T-helper 22 cell (primary cell): ENCODE measurements around the gene PTPRN2.

Experiments used
- DNase-seq: peaks from one replicate; pipeline ENCODE4 v3.0.0-alpha.2; 2020; ENCODE audit warnings: low read depth

PTPRN2 gene

GRCh38 chr7:158093156-158093796 lies 494.3 kb downstream of the PTPRN2 start:
- DNase-seq, result no peak

- DNase-seq, result no peak
These were observed 500.4 kb downstream of the PTPRN2 start for GRCh38 chr7:158087196-158087595.

DNA sequence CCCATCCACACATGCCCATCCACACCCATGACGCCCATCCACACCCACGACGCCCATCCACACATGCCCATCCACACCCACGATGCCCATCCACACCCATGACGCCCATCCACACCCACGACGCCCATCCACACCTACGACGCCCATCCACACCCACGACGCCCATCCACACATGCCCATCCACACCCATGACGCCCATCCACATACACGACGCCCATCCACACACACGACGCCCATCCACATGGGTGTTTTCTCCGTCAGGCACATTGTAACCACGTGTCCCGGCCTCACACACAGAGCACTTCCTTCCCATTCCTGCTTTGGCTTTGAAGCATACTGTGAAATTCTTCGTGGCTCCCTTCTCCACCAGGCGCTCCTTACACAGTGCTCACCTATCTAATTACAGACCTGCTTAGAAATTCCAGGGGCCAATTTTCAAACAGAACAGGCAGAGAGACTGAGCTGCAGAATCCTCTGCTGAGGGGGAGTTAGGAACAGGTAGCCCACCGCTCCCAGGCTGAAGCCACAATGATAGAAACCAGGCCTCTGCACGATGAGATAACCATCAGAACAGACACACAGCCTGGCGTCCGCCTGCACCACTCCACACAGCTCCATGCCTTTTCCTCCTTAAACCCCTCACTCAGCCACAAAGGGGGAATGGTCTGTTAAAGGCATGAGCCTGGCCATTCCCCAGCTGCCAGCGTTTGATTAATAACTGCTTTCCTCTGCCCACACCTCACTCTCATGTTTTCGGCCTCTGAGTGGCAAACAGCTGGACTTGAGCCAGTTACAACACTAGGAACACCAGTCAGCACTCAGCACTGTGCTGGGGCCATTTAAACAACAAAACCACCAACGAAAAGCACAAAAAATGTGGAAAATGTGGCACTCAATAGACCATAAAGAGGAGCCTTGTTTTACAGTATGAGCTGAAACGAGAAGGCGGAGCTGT lies 501.6 kb downstream of the PTPRN2 start:
- DNase-seq, result no peak

GRCh38 chr7:158084555-158084954 lies 503.1 kb downstream of the PTPRN2 start:
- no peak for DNase-seq

GRCh38 chr7:158083526-158084310 lies 503.9 kb downstream of the PTPRN2 start:
- no peak for DNase-seq

- no peak for DNase-seq
These were observed 504.9 kb downstream of the PTPRN2 start for GRCh38 chr7:158082761-158083160.

DNA sequence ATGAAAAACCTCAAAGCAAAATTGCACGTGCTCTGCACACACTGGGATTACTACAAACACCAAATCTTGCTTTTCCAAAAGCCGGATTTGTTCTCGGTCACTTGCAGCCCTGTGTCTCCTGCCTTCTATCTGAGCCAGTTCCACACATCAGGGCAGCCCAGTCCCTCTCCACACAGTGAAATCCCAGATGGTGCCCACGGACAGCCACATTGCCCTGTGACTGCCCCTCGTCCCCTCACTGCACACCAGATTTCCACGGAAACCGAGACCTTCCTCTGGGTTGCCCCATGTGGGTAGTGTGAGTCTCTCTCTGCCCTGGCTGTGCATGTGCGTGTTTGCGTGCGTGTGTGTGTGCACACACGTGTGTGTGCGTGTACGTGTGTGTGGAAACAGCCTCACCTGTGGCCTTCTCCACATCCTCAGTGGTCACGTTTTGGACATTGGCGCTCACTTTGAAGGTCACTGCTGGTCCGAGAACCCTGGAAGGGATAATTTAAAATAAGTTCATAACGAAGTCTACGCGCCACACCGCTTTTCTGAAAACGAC lies 506.7 kb downstream of the PTPRN2 start:
- DNase-seq, result no peak

DNA sequence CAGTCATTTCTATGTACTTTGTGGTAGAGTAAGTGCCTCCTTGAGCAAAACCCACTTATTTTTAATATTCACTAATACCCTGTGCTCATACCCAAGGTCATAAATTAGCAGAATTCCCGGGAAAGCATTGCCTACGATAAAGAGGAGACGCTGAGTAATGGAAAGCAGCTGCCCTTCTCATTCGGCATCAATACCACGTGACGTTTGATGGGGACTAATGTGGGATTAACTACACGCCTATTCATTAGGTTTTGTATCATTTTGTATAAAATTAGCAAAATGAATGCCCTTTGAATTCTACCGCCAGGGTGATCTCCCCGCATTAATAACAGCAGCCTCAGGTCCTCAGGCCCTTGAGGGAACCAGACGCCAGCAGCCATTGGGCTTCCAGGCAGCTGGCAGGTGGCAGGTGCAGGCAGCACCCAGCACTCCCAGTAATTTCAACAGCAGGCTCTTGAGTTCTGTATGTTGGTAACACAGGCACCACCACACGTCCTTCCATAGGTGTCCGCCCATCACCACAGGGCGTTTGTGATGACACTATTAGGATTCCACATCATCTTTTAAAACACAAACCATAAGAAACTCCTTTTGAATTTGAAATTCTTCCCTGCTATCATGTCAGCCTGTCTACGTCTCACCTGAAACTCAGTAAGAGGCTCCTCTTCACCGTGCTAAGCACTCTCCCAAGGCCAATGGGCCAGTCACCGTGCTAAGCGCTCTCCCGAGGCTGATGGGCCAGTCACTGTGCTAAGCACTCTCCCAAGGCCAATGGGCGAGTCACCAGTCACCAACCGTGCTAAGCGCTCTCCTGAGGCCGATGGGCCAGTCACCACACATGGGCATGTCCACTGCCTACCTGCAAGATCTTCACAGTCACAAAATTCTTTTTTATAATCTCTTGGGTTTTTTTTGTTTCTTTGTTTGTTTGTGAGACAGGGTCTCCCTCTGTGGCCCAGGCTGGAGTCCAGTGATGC lies 509.4 kb downstream of the PTPRN2 start:
- no peak for DNase-seq

GRCh38 chr7:158077151-158077840 lies 510.3 kb downstream of the PTPRN2 start:
- DNase-seq, result no peak

DNA sequence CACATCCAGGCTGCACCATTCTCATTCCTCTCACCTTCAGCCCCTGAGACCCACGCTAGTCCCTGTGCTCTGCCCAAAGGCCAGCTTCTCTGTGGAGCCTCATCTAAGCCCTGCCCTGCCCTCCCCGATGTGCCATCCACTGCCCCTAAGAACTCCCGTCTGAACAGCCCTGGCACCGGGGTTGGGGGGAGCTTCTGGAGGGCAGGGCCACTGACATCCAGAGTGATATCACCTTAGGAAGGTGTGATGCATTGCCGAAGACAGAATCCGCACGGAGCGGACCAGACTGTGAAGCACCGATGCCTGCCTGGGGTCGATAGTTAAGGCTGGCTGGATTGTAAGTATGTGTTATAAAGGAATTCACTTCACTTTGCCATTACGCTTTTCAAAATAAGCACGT lies 511.0 kb downstream of the PTPRN2 start:
- no peak for DNase-seq

DNA sequence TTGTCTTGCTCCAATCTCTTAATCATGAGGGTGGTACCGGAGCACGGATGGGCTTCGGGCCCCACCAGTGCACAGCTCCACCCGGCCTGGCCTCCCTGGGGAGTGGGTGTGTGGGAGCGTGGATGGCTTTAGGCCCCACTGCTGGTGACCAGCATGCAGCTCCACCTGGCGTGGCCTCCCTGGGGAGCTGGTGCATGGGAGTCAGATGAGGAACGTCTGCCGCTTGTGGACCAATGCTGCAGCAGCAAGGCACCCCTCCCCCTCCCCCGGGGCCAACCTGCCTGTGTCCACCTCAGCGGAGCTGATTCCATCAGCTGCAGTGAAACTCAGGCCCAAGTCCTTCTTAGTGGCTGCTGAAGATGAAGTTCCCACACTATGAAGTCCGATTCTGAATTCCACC lies 511.4 kb downstream of the PTPRN2 start:
- no peak for DNase-seq

DNA sequence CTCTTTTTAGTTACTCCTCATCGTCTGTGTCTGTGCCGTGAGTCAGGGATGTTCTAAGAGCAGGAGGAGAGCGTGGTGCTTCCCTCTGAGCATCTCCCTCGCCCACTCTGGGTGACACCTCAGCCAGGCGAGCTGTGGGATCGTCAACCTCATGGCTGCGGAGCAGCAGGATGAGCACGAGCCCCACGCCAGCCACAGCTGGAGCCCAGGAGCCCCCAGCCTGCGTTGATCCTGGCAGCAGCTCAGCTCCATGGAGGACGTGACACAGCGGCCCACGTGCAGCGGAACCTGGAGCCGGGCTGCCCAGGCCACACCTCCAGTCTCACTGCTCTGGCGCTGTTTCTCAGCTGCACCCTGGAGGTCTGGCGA lies 512.0 kb downstream of the PTPRN2 start:
- no peak for DNase-seq

DNA sequence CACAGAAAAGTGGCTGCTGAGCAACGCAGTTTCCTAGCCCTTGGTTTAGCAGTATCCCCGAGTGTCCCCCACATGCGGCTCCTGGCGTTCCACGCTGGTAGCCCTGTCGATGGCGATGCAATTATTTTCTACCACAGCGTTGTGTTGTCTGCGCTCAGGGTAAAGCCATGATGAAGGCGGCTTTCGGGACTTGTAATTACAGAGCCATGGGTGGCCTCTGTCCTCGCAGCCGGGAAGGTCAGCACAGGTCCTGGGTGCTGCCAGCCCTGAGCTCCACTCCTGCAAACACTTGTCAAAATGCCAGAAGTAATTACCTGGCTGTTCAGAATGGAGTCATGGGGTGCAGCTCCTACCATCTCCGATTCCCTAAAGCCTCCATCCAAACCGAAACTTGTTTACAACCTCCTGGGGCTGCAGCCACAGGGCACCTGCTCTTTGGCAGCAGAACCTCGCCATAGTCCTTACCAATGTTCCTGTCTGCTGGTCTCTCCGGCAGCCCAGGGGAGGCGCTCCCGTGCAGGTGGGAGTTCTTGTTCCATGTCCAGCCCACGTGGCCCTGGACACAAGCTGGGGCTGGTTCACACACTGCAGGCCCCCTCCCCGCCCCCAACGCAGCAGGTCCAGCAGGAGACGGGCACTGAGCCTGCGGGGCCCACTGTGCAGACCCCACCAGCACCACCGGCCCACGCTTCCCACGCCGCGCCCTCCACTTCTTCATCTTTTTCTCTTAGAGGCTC lies 512.6 kb downstream of the PTPRN2 start:
- DNase-seq, result no peak

DNA sequence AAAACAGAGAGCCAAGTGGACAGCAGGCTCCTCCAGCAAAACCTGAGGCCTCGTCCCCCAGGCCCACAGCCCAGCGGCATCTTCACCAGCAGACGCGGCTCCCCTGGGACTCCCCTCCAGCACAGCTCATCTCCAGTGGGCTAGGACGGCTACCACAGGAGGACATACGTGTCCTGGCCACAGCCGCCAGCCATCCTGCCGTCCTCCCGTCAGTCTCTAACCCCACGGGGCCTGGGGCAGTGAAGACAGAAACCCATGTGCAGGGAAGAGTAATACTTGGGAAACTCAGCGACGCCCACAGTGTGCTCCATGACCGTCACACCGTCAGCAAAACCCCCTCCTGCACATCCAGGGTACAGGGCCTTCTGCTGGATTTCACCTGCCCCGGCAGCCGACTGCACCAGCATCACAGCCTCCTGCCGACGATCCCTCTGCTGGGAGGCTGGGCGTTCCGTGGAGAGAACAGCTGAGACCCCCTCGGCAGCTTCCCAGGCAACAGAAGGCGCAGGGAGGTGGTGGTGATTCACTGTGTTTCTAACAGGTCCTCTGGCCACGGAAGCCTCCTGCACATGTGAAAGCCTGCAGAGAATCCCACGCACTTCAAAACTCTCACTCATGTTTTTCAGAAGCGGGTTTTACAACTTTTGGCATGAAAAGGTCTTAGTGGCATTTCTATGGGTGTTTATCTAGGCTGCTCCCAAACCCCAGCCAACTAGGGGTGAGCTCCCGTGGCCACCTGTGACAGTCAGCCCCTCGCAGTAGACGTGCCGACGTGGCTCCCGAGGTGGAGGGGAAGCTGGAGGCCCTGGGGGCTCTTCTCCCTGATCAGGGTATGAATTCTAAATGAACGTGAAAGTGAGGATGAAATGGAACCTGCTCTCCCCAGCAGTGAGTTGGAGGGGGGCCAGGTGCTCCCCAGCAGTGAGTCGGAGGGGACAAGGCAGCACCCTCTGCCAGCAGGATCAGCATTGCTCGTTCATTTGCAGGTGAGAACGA lies 513.5 kb downstream of the PTPRN2 start:
- DNase-seq, result no peak

- DNase-seq, result no peak
These were observed 514.5 kb downstream of the PTPRN2 start for GRCh38 chr7:158072991-158073730.

DNA sequence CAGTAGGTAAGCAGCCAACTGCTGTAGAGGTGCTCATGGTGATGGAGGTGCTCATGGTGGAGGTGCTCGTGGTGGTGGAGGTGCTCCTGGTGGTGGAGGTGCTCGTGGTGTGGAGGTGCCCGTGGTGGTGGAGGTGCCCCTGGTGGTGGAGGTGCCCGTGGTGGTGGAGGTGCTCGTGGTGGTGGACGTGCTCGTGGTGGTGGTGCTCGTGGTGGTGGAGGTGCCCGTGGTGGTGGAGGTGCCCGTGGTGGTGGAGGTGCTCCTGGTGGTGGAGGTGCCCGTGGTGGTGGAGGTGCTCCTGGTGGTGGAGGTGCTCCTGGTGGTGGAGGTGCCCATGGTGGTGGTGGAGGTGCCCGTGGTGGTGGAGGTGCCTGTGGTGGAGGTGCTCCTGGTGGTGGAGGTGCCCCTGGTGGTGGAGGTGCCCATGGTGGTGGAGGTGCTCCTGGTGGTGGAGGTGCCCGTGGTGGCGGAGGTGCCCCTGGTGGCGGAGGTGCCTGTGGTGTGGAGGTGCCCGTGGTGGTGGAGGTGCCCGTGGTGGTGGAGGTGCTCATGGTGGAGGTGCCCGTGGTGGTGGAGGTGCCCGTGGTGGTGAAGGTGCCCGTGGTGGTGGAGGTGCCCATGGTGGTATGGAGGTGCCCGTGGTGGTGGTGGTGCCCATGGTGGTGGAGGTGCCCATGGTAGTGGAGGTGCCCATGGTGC lies 517.3 kb downstream of the PTPRN2 start:
- no peak for DNase-seq

- no peak for DNase-seq
These were observed 518.8 kb downstream of the PTPRN2 start for GRCh38 chr7:158068853-158069252.
